Fibroblast of mammary gland (primary cell): ENCODE data around the gene NEURL2.
A peak's percentile ranks its signal among the peaks of the same experiment; 100 is the strongest.

ENCODE experiments used
- DNase-seq: peaks from one replicate; pipeline ENCODE4 v3.0.0-alpha.2; 2010; ENCODE audit warnings: low read depth
- H3K4me3 ChIP-seq: 2 replicates; pipeline ENCODE4 v1.5.1; 2011; ENCODE audit warnings: low read depth, mild to moderate bottlenecking, low read length, moderate library complexity; ENCODE audit not compliant: control insufficient read depth
- TF ChIP-seq, protein P1 (sequence below): conservative IDR thresholded peaks from 2 replicates; pipeline ENCODE4 v1.5.1; 2011; ENCODE audit warnings: low read depth, low read length, inconsistent platforms; ENCODE audit not compliant: control insufficient read depth, insufficient read depth

The NEURL2 gene

DNA sequence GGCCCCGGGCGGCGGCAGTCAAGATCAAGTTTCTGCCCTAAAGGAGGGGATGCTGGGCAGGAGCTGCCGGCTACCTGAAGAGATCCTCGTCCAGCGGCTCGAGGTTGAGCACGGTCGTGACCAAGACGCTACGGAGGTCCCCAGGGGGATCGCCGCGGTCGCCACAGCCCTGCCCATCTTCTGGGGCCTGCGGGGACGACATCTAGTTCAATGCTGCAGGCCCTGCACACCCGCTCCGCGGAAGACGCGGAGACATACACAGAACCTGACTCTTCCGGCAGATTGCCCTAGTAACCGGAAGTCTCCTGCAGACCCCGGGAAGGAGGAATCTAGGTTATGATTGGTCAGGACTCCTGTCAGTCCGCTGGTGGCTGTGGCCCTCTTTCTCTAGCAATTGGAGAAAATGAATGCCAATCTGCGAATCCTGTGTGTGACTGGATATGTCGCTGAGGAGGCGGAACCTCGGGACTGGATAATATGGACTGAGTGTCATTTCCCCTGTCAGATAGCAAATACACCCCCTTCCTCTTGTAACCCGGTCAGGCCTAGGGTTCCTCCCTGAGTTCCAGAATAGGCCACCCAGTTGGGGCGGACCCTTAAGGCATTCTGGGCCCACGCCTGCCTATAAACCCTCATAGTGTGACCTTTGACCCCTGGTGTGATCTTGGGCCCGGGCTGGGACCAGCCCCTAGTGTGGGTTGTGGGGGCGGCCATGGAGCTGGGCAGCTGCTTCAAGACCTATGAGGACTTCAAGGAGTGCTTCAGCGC lies 33.7 kb downstream of the NEURL2 start, which contains the start of the genes ACOT8 and ZSWIM3:
Gene ACOT8 (minus strand): TSS at position 279 of the 768 bp plus-strand sequence. CDS start 77 bp downstream, at position 202.
Gene ZSWIM3 (plus strand): TSS at position 501 of the 768 bp plus-strand sequence. CDS start 212 bp downstream, at position 713.
- DNase-seq: peak; percentile 100
- peak within 1 kb of the TSS; percentile 87 for H3K4me3 ChIP-seq
- TF ChIP-seq, protein P1, sequence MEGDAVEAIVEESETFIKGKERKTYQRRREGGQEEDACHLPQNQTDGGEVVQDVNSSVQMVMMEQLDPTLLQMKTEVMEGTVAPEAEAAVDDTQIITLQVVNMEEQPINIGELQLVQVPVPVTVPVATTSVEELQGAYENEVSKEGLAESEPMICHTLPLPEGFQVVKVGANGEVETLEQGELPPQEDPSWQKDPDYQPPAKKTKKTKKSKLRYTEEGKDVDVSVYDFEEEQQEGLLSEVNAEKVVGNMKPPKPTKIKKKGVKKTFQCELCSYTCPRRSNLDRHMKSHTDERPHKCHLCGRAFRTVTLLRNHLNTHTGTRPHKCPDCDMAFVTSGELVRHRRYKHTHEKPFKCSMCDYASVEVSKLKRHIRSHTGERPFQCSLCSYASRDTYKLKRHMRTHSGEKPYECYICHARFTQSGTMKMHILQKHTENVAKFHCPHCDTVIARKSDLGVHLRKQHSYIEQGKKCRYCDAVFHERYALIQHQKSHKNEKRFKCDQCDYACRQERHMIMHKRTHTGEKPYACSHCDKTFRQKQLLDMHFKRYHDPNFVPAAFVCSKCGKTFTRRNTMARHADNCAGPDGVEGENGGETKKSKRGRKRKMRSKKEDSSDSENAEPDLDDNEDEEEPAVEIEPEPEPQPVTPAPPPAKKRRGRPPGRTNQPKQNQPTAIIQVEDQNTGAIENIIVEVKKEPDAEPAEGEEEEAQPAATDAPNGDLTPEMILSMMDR: no peak

DNA sequence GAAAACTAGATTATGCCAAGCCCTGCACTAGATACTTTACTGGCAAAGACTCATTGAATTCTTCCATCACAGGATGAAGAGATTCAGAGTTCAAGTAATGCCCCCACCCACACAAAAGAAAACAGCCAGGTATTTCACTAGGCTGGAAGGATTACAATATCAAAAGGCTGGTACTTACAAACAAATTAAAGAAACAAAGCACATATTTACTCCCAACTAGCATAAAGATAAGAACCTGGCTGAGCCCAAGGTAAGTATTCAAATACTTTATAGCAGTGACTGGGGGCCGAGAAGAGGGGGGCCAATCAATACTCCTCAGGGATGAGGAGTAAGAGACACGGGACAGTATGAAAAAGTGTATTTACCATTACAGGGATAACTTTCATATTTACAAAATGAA lies 37.5 kb downstream of the NEURL2 start:
- DNase-seq: no peak
- TF ChIP-seq, protein P1: no peak
- H3K4me3 ChIP-seq: no peak overlapping the region

DNA sequence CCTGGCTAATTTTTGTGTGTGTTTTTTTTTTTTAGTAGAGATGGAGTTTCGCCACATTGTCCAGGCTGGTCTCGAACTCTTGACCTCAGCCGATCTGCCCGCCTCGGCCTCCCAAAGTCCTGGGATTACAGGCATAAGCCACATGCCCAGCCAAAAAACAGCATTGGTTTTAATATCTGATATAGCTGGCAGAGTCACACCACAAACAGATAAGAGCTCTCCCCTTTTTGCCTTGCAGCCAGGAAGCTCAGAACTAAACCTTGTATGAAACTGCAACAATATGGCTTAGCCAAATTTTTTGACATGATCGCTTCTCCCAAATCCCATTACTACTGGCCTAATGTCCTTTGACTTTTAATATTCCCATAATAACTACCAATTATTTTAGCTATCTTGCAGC lies 38.7 kb downstream of the NEURL2 start:
- H3K4me3 ChIP-seq: no peak overlapping the region
- TF ChIP-seq, protein P1: no peak
- no peak for DNase-seq

DNA sequence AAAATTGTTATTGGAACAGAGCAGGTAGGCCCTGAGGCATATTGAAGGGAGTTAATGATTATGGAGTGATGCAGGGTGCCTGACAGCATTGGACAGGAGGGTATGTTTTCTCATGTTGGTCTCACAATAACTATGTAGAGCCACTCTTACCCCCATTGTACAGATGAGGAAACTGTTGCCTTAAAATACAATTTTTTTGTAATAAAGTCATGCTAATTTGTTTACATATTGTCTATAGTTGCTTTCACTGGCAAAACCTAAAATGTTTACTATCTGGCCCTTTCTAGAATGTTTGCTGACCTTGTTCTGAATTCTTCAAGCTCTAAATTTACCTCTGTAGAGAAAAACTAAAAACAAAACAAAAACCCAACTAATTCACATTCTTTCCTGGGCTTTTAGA lies 39.5 kb downstream of the NEURL2 start:
- TF ChIP-seq, protein P1: no peak
- DNase-seq: no peak
- no peak overlapping the region for H3K4me3 ChIP-seq

DNA sequence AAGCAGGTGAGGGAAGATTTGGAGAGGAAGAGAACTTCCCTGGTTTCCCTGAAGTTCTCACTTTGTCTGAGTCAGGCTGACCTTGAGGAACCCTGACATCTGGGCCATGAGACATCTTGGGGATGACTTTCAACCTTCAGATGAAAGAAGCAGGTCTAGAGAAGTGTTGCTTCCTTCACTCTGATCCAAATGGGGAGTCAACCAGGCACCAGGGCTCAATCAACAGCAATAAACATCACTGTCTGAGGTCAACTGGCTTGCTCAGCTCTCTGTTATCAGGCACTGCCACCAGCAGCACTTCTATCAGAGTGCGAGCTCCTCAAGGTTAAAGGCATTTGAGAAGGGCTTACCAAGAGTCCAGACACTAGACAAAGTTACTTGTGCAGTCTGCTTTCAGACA lies 40.1 kb downstream of the NEURL2 start:
- H3K4me3 ChIP-seq: no peak overlapping the region
- TF ChIP-seq, protein P1: no peak
- no peak for DNase-seq

DNA sequence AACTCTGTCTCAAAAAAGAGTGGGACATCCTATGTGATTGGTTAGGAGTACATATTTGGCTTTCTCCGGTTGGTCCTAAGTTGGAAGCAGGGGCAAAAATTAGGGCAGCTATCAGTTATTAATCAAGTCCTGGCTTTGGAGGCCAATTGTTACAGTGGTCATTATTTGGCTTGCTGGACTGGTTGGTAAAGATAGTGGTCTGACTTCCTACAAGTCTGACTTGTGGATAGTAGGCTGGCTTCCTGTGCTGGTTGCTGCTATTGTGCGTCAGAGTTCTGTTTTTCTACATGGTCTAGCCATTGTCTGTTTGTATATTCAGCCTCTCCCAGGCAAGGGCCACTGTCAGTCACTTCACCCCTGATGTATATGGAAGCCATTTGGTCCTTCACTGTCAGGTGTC lies 40.8 kb downstream of the NEURL2 start:
- DNase-seq: no peak
- TF ChIP-seq, protein P1: no peak
- H3K4me3 ChIP-seq: no peak overlapping the region
